Lung (tissue), 12 donors: ENCODE results near the gene PLBD2. TPM values are rescaled to one million over a fixed set of nuclear protein-coding genes. Genes with fewer than 3 reads are reported as not detected.

Experiments used
- ATAC-seq: fragments of 200-7000 bp; cut with Tn5 transposase; one replicate; pipeline ENCODE4 v1.9.1; 2020; ENCODE audit warnings: moderate number of reproducible peaks; ENCODE audit not compliant: insufficient read depth, low FRiP score
- DNase-seq, 3 donors: peaks; one replicate each; pipeline ENCODE4 v3.0.0-alpha.2; 2013 to 2017
- H3K27ac ChIP-seq, 2 donors: one replicate each; pipeline ENCODE4 v1.5.1; 2013; ENCODE audit warnings: mild to moderate bottlenecking in 2 of 2, moderate library complexity in 2 of 2, control low read depth in 1 of 2, inconsistent platforms in 1 of 2, low read depth in 1 of 2, low read length in 1 of 2
- H3K27me3 ChIP-seq, 3 donors: one replicate each; pipeline ENCODE4 v1.5.1; 2013; ENCODE audit warnings: low read length in 2 of 3; ENCODE audit not compliant: control insufficient read depth in 3 of 3, insufficient read depth in 3 of 3
- H3K36me3 ChIP-seq, 4 donors: one replicate each; pipeline ENCODE4 v1.5.1; 2013; ENCODE audit warnings: low read length in 4 of 4, mild to moderate bottlenecking in 1 of 4, moderate library complexity in 1 of 4; ENCODE audit not compliant: control insufficient read depth in 4 of 4, insufficient read depth in 4 of 4
- H3K4me1 ChIP-seq, 5 donors: one replicate each; pipeline ENCODE4 v1.5.1; 2013; ENCODE audit warnings: low read length in 5 of 5, mild to moderate bottlenecking in 2 of 5, moderate library complexity in 1 of 5; ENCODE audit not compliant: control insufficient read depth in 5 of 5, insufficient read depth in 5 of 5
- H3K4me3 ChIP-seq: one replicate; pipeline ENCODE4 v1.5.1; 2013; ENCODE audit warnings: mild to moderate bottlenecking, control low read depth, moderate library complexity
- H3K9ac ChIP-seq, 2 donors: one replicate each; pipeline ENCODE4 v1.5.1; 2013; ENCODE audit warnings: low read length in 2 of 2, control low read depth in 1 of 2; ENCODE audit not compliant: insufficient read depth in 1 of 2
- H3K9me3 ChIP-seq, 4 donors: one replicate each; pipeline ENCODE4 v1.5.1; 2013; ENCODE audit warnings: low read length in 3 of 4, mild to moderate bottlenecking in 1 of 4, moderate library complexity in 1 of 4; ENCODE audit not compliant: control insufficient read depth in 4 of 4, insufficient read depth in 3 of 4
- CTCF ChIP-seq: IDR thresholded peaks from 2 replicates; pipeline ENCODE4 v1.5.1; 2012; ENCODE audit warnings: mild to moderate bottlenecking; ENCODE audit errors: control extremely low read depth, extremely low read depth
- WGBS, 2 donors: extraction: QIAGEN DNeasy Blood & Tissue Kit; methylation state at CpG; one replicate each; pipeline ENCODE4 v1.1.7; 2013; 5-methylcytosine and 5-hydroxymethylcytosine counted together
- polyA plus RNA-seq, 2 donors: library from polyadenylated mRNA; stranded (reverse); fragments of 200-250 nt; gene quantifications; one replicate each; pipeline ENCODE4 v1.2.1, GENCODE V29; 2013
- total RNA-seq, 2 donors: library from RNA; depleted of rRNA in 1 of 2; stranded (reverse); fragments of >200 nt in 1 of 2; gene quantifications; one replicate each; pipeline ENCODE4 v1.2.1, GENCODE V29; 2014 to 2021
- donor health status: control.
- donor health status: control.
- donor health status: Bipolar disorder and iron deficiency.
- donor health status: healthy.
- donor health status: DM: yes; HTN: yes; CAD: no.

PLBD2 gene
- total and polyA plus RNA-seq, 4 donors: 16.4 to 48.9 (median 21.6) TPM

GRCh38 chr12:113391650-113392337 is 33.4 kb downstream of the PLBD2 start:
- DNase-seq: no peak
- peaks cover 6 to 27% (median 9%) of the 10 kb centered on the region in 4 donors for H3K36me3 ChIP-seq
- H3K27me3 ChIP-seq: no peaks in the 10 kb centered on the region
- ATAC-seq: no peak
- 93 to 95% methylated on average over 9 of the region's 9 CpGs for WGBS, 2 donors
- no peaks in the 10 kb centered on the region for H3K4me1 ChIP-seq
- H3K4me3 ChIP-seq: no peak overlapping the region
- H3K9me3 ChIP-seq: no peaks in the 10 kb centered on the region
- H3K9ac ChIP-seq: no peak overlapping the region
- H3K27ac ChIP-seq: no peak overlapping the region
- TF ChIP-seq CTCF: no peak

DNA sequence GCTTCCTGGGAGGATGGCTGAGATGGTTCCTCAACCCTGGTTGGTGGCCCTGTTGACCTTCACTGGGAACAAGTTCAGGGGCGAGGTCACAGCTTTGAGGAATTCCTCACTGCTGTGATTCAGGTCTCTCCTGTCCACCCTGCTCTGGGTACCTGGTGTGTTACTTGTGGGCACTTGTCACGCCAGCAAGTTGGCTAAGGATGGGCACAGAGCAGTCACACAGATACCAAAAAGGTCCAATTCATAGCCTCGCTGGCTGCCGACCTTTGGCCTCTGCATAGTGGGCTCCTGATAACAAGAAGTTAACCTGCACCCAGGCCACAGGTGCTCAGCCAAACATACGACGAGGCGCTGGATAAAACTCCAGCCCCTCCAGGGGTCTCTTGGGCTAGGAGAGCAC is 34.1 kb downstream of the PLBD2 start:
- no peak for ATAC-seq
- 89 to 91% methylated on average over 7 of the region's 7 CpGs for WGBS, 2 donors

GRCh38 chr12:113392988-113393579 is 34.7 kb downstream of the PLBD2 start:
- ATAC-seq (no peak), DNase-seq (peak in 1 of 3 donors; percentile 6)
- no peak for TF ChIP-seq CTCF
- WGBS, 2 donors: 79% methylated on average over 17 of the region's 17 CpGs
- Histone ChIP-seq H3K4me3 (no peak overlapping the region), H3K9ac (no peak overlapping the region), H3K4me1 (no peaks in the 10 kb centered on the region), H3K27ac (no peak overlapping the region), H3K9me3 (no peaks in the 10 kb centered on the region), H3K36me3 (peaks cover 6 to 21% (median 9%) of the 10 kb centered on the region in 4 donors), H3K27me3 (no peaks in the 10 kb centered on the region)

More for the DNA sequence above, 34.1 kb downstream of the PLBD2 start:
- Histone ChIP-seq H3K4me3 (no peak overlapping the region), H3K27ac (no peak overlapping the region), H3K4me1 (no peaks in the 10 kb centered on the region), H3K27me3 (no peaks in the 10 kb centered on the region), H3K36me3 (peaks cover 6 to 22% (median 9%) of the 10 kb centered on the region in 4 donors), H3K9ac (no peak overlapping the region), H3K9me3 (no peaks in the 10 kb centered on the region)
- no peak for TF ChIP-seq CTCF
- no peak for DNase-seq
